NOMO-1 (cell line): Measurements from ENCODE around the gene ZSWIM2.
"Not testable (repeated sequence)": the region's sequence is repeated elsewhere in the genome, so short reads cannot be mapped to it uniquely, and the experiment has no call there.

Experiments
- DNase-seq, 2 experiments: peaks; one replicate each; lab custom pipeline; 2025; ENCODE audit not compliant: unreplicated experiment in 2 of 2; lab: John Stamatoyannopoulos, UW

The ZSWIM2 gene

GRCh38 chr2:186848873-186849578, at the start of gene ZSWIM2:
TSS of gene ZSWIM2 (minus strand) at chr2:186849170. CDS start at chr2:186849130, 40 bp downstream.
- DNase-seq, result peak; percentile 33 to 65

- DNase-seq, result not testable (repeated sequence)
Measured at GRCh38 chr2:186896220-186896619, 47.2 kb upstream of the ZSWIM2 start.

GRCh38 chr2:186895451-186895850, 46.5 kb upstream of the ZSWIM2 start:
- DNase-seq, result no peak

- no peak for DNase-seq
Measured at GRCh38 chr2:186894478-186894877, 45.5 kb upstream of the ZSWIM2 start.

GRCh38 chr2:186892821-186893220, 43.9 kb upstream of the ZSWIM2 start:
- DNase-seq, result no peak

- DNase-seq, result no peak
Measured at GRCh38 chr2:186891185-186891621, 42.2 kb upstream of the ZSWIM2 start.

GRCh38 chr2:186889101-186889879, 40.3 kb upstream of the ZSWIM2 start:
- peak in 1 of 2 experiments; percentile 3 for DNase-seq

GRCh38 chr2:186887107-186888090, 38.4 kb upstream of the ZSWIM2 start:
- DNase-seq, result no peak

- no peak for DNase-seq
Measured at GRCh38 chr2:186884587-186884986, 35.6 kb upstream of the ZSWIM2 start.

GRCh38 chr2:186883666-186884065, 34.7 kb upstream of the ZSWIM2 start:
- DNase-seq, result no peak

GRCh38 chr2:186882511-186883071, 33.6 kb upstream of the ZSWIM2 start:
- no peak for DNase-seq

GRCh38 chr2:186881660-186882059, 32.7 kb upstream of the ZSWIM2 start:
- no peak for DNase-seq

- DNase-seq, result no peak
Measured at GRCh38 chr2:186879312-186879711, 30.3 kb upstream of the ZSWIM2 start.

GRCh38 chr2:186874713-186875112, 25.7 kb upstream of the ZSWIM2 start:
- no peak for DNase-seq

GRCh38 chr2:186871881-186872280, 22.9 kb upstream of the ZSWIM2 start:
- no peak for DNase-seq

GRCh38 chr2:186868344-186868743, 19.4 kb upstream of the ZSWIM2 start:
- no peak for DNase-seq

- DNase-seq, result peak in 1 of 2 experiments; percentile 18
Measured at GRCh38 chr2:186862869-186863709, 14.1 kb upstream of the ZSWIM2 start.

- DNase-seq, result no peak
Measured at GRCh38 chr2:186855216-186855615, 6.2 kb upstream of the ZSWIM2 start.

GRCh38 chr2:186853951-186854350, 5.0 kb upstream of the ZSWIM2 start:
- no peak for DNase-seq

GRCh38 chr2:186852508-186852907, 3.5 kb upstream of the ZSWIM2 start:
- no peak for DNase-seq
